Measurements from ENCODE around the gene ANKRD6.
A peak's percentile ranks its signal among the peaks of the same experiment; 100 is the strongest.

Gene ANKRD6

DNA sequence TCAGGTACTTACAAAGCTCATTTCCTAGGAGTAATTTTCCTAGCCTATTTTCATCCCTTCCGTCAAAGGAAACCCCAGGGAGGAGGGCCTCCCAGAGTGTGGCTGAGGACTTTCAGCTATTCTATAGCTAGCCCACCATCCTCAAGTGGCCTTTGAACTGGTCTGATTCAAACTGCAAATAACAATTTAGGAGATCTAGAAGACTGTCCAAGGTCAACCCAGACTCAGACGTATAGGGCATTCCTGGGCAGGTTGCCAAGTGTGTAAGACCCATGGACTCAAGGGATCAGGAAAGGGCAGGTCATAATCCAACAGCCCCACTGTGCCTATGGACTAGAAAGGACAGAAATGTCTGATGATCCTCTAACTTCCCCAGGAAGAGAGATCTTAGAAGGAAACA lies 18.7 kb upstream of the ANKRD6 start:
- DNase-seq = no peak

DNA sequence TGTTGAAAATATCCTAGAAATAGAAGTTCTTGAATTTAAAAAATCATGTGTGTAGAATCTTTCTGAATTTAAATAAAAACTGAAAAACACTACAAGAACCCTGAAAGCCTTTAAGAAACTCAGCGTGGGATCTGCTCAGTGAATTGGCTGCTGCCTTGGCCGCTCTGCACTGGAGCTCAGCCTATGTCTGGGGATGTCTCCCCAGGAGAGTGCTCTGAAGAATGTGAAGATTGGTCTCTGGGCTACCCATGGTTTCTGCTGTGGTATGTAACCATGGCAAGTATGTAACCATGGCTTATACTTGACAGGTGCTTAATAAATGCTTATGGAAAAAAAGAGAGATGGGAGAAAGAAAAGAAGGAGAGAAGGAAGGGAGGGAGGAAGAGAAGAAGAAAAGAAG lies 17.8 kb upstream of the ANKRD6 start:
- DNase-seq = no peak

DNA sequence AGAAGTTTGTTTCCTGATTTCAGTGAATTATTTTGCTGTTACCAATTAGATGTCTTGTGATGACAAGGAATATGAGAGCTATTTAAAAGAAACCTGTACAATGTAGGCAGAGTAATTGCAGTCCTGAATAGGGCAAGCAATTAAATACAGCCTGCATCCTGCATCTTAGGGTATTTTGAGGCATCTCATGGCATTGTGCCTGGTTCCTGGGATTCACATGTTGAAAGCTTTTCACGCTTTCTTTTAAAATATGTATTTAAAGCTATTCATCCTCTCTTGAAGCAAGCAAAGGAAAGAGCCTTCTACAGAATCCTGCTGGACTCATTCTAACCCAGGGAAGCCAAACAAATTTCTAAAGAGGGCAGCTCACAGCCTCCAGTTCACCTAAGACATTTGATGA lies 16.2 kb upstream of the ANKRD6 start:
- DNase-seq = no peak

GRCh38 chr6:89430201-89430962 lies 2.6 kb upstream of the ANKRD6 start:
- no peak for DNase-seq

DNA sequence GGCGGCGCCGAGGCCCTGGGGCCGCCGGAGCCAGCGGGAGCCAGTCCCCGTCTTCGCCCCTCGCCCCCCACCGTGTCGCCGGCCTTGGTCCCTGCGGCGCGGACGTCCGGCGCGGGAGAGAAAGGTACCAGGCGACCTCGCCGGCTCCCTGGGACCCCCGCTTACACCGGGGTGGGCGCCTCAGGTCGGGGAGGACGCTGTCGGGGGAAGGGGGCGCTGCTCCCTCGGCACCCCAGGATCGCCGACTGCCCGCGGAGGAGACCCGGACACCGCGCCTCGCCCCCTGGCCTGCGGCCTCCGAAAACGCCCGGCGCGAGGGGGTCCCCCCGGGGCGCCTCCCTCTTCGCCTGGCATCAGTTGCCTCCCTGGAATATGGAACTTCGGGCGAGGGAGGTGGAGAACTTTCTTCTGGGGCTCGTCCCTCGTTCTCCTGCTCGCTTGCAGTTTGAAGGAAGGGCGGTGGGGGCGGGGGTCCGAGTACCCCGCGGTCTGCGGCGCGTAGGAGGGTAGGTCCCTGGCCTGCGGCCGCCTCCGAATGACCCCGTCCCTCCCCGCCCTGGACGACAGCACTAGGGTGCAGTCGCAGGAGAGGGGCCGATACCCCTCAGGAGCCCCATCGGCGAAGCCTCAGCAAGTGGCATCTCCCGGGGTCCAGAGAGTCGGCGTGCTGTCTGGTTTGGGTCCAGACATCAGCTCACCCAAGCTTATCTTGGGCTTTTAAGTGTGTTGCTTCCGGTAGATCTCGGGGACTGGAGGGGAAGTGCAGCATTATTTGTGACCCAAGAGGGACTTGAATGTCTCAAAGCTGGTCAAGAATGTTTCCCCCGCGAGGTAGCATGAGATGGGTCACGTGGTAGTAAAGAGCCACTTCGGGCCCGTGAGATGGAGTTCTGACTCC lies 549 bp downstream of the ANKRD6 start:
- DNase-seq = peak; percentile 13

- no peak for DNase-seq
Measured at GRCh38 chr6:89434150-89434499, 1.2 kb downstream of the ANKRD6 start.

GRCh38 chr6:89434954-89435353 lies 2.0 kb downstream of the ANKRD6 start:
- DNase-seq = no peak

DNA sequence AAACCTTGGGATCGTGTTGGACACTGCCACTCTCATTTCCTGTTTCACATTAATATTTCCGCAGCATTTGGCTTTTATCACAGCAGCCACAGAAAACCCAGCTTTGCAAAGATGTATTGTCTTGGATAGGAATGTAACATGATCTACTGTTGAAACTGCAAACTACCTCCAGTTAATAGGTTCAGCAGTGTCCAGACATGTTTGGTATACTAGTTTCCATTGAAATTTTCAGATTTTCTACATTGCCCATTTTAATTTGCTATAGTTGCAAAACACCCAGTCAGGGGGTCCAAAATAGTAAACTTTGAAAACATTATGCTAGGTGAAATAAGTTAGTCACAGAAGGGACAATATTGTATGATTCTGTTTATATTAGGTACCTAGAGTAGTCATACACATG lies 3.3 kb downstream of the ANKRD6 start:
- DNase-seq = no peak

DNA sequence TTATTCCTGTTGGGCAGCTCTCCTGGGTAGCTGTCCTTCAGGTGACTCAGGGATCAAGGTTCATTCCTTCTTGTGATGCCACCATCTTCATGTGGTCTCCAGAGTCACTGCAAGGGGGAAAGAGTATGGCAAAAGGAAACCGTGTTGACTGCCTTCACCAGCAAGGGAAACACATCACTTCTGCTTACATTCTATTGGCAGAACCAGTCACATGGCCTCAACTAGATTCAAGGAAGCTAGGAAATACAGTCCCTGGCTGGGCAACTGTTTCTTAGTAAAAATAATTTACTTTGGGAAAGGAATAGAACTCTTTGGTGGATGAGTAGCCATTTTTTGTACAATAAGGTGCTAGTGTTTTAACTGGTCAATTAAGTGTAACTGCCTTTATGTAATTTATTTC lies 5.3 kb downstream of the ANKRD6 start:
- DNase-seq = no peak

GRCh38 chr6:89439014-89439413 lies 6.1 kb downstream of the ANKRD6 start:
- no peak for DNase-seq

GRCh38 chr6:89440200-89440599 lies 7.2 kb downstream of the ANKRD6 start:
- no peak for DNase-seq

GRCh38 chr6:89443658-89444057 lies 10.7 kb downstream of the ANKRD6 start:
- no peak for DNase-seq

DNA sequence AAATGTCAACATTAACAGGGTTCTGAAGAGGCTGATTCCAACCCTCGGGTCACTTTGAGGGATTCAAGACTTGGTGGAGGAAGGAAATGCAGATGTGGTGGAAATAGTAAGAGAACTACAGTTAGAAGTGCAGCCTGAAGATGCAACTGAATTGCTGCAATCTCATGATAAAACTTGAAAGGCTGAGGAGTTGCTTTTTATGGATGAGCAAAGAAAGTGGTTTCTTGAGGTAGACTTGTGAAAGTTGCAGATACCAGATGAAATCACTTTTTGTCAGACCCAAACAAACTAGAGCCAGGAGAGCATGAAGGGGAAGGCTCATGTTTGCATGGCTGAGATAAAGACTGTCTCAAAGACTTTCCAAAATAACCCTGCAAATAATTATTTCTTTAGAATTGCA lies 16.2 kb downstream of the ANKRD6 start:
- DNase-seq = no peak

DNA sequence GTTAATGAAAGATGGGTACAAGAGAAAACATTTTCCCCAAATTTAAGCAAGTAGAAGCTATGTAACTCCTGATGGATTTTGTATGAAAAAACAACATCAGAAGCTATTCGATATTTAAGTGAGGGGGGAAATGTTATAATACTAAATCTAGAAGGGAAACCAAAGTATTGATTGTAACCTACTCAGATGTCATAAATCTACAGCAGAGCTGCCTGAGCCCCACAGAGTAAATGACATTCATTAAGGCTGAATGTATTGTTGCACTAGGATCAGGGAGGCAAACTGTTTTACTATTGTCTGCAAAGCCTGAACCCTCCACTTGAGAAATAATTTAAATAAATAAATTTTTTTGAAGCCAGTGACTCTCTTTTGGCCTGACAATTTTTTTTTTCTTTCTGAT lies 19.3 kb downstream of the ANKRD6 start:
- no peak for DNase-seq

GRCh38 chr6:89454300-89454699 lies 21.3 kb downstream of the ANKRD6 start:
- DNase-seq = no peak

DNA sequence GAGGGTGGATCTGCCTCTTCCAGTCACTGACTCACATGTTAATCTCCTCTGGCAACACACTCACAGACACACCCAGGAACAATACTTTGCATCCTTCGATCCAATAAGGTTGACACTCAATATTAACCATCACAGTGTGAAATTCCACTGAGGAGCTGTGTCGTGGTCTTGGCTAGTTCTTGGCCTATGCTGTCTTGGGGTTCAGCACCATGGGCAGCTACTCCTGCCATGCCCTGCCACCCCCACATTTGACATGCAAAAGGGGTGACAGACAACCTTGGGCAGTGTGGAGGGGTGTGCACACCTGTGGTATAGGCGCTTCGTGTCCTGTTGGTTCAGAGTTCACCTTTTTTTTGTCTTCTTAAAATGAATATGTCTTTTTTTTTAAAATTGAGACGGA lies 25.8 kb downstream of the ANKRD6 start:
- no peak for DNase-seq

DNA sequence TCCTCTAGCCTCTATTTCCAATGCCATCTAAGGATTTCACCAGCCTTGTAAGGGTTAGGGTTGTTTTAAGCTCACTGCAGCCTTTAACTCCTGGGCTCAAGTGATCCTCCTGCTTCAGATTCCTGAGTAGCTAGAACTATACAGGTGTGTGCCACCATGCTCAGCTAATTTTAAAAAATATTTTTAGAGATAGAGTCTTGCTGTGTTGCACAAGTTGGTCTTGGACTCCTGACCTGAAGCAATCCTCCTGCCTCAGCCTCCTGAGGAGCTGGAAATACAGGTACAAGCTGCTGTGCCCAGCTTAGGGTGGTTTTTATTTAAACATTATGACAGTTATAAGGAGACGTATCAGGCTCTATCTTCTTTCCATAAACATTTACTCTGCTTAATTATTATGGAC lies 26.5 kb downstream of the ANKRD6 start:
- no peak for DNase-seq

- DNase-seq = no peak
Measured at GRCh38 chr6:89460713-89461112, 27.8 kb downstream of the ANKRD6 start.

- no peak for DNase-seq
Measured at GRCh38 chr6:89462503-89462902, 29.6 kb downstream of the ANKRD6 start.

GRCh38 chr6:89464295-89464694 lies 31.3 kb downstream of the ANKRD6 start:
- DNase-seq = no peak

DNA sequence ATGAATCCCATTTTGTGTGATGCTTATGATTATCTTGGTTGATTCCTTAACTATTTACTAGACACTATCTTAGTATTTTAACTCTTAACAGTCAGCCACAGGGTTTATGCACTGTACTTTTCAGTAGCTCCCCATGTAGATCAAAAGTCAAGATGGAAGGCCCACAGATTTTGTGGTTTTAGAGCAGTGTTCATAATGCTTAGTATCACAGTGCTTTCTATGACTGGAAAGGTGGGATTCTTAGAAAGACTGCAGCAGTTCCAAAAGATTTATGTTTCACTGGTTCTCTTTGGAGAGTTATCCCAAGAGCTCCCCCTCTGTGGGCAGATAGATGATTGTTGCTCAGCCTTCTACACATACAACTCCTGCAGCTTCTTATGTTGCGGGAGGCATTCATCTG lies 34.5 kb downstream of the ANKRD6 start:
- DNase-seq = no peak

DNA sequence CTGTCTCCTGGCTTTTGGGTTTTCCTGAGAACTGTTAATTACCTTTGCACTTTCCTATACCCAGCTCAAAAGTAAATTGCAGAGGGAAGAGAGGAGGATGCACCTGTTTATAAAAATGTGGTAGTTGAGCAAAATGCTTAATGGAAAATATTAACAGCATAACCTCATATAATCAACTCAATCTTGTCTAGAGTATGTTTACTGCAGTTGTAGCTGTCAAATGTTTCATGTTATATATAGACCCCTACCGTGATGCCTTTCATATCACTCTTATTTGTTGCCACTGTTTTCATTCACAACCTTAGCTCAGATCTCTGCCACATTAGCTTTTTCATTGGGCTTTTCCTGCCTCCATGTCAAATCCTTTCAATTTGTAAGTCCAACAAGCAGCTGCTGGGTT lies 36.0 kb downstream of the ANKRD6 start:
- no peak for DNase-seq

DNA sequence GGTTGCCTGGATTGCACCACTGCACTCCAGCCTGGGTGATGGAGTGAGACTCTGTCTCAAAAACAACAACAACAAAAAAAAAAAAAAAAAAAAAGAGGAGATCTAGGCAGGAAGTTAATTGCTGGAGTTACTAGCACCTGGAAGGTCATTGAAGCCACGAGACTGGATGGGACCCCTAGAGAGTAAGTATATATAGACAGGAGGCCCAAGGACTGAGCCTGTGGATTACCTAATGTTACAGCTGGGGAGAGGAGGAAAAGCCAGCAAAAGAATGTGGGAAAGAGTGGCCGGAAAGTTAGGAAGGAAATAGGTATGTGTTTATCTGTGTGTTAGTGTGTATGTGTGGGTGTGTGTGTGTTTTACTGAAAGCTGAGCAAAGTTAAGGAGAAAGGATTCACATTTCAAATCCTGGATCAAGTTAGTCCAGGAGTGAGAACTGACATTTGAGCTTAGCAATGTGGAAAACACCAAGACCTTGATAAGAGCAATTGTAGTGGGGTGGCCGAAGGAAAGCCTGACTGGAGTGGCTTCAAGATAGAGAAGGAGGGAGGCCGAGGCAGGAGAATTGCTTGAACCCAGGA lies 38.4 kb downstream of the ANKRD6 start:
- DNase-seq = no peak

- DNase-seq = no peak
Measured at GRCh38 chr6:89475101-89475500, 42.1 kb downstream of the ANKRD6 start.

Measured in activated effector memory CD4-positive, alpha-beta T cell treated with Interleukin-2 at 50 U/mL for 16 hours (primary cell).